HCT116 (cell line): ENCODE measurements around the gene MUC15. TPM values are rescaled to one million over a fixed set of nuclear protein-coding genes. Genes with fewer than 3 reads are reported as not detected.

Experiments used
- ATAC-seq: fragments of 200-7000 bp; cut with Tn5 transposase; 2 replicates; pipeline ENCODE4 v1.9.1; 2020; ENCODE audit warnings: mild to moderate bottlenecking, moderate library complexity
- BruUV-seq: library from RNA; stranded (reverse); fragments of 400-500 nt; replicated peaks from 2 replicates; lab custom pipeline; 2021; lab: Mats Ljungman, UMichigan
- CTCF ChIA-PET: fragments of 300-600 bp; sonication (Branson Sonifier 250); formaldehyde crosslinking; loops from one replicate; lab custom pipeline; 2021; ENCODE audit warnings: antibody characterized with exemption; lab: Charles Lee
- POLR2A ChIA-PET: fragments of 300-600, 350-600 bp; sonication (Branson Sonifier 250); formaldehyde crosslinking; loops from one replicate; lab custom pipeline; 2021; ENCODE audit warnings: antibody characterized with exemption; lab: Charles Lee
- RAD21 ChIA-PET, 2 experiments: fragments of 300-600 bp; sonication (Branson Sonifier 250); formaldehyde crosslinking; loops; one replicate each; lab custom pipeline; 2023; ENCODE audit warnings: low total read pairs in 2 of 2; ENCODE audit not compliant: uncharacterized antibody in 2 of 2, unreplicated experiment in 2 of 2, low non-redundant PET in 1 of 2; lab: Charles Lee
- DNase-seq: peaks from one replicate; pipeline ENCODE4 v3.0.0-alpha.2; 2010; ENCODE audit warnings: low read depth, low spot score
- H2AFZ ChIP-seq: fragments of 200-600 bp; shearing (Covaris generic), sonication (generic); 2 replicates; pipeline ENCODE4 v1.6.1; 2017; ENCODE audit warnings: low read depth, mixed run types, mixed read lengths, antibody characterized with exemption, low read length; ENCODE audit not compliant: poor library complexity, severe bottlenecking
- H3K27ac ChIP-seq: 2 replicates; pipeline ENCODE4 v1.5.1; 2012; ENCODE audit warnings: low read depth, low read length
- H3K27me3 ChIP-seq: fragments of 200-600 bp; sonication (generic); 2 replicates; pipeline ENCODE4 v1.6.1; 2016; ENCODE audit warnings: mixed run types, low read length, mixed read lengths; ENCODE audit not compliant: insufficient read depth
- H3K36me3 ChIP-seq, 2 experiments: fragments of 200-500 bp in 1 of 2; fragments of 200-600 bp in 1 of 2; sonication (Bioruptor generic) in 1 of 2; sonication (generic) in 1 of 2; 2 replicates each; pipeline versions ENCODE4 v1.5.1 to v1.6.1; 2014 to 2016; ENCODE audit warnings: low read length in 2 of 2, inconsistent platforms in 1 of 2, mixed read lengths in 1 of 2, mixed run types in 1 of 2; ENCODE audit not compliant: insufficient read depth in 2 of 2, control insufficient read depth in 1 of 2
- H3K4me1 ChIP-seq, 2 experiments: fragments of 200-600 bp in 1 of 2; sonication (generic) in 1 of 2; 2 replicates each; pipeline versions ENCODE4 v1.5.1 to v1.6.1; 2012 to 2017; ENCODE audit warnings: low read length in 2 of 2, inconsistent platforms in 1 of 2, mild to moderate bottlenecking in 1 of 2, mixed read lengths in 1 of 2, mixed run types in 1 of 2, moderate library complexity in 1 of 2; ENCODE audit not compliant: insufficient read depth in 2 of 2, control insufficient read depth in 1 of 2
- H3K4me2 ChIP-seq: fragments of 200-600 bp; sonication (generic); 2 replicates; pipeline ENCODE4 v1.6.1; 2017; ENCODE audit warnings: mixed run types, low read length, mixed read lengths
- H3K4me3 ChIP-seq, 2 experiments: fragments of 200-600 bp in 1 of 2; sonication (generic) in 1 of 2; replicated peaks in 1 of 2; 2 replicates each; pipeline ENCODE4 v1.5.1; 2011 to 2016; ENCODE audit warnings: low read length in 2 of 2, control low read depth in 1 of 2, low read depth in 1 of 2, mild to moderate bottlenecking in 1 of 2, mixed read lengths in 1 of 2, mixed run types in 1 of 2
- H3K79me2 ChIP-seq: fragments of 200-600 bp; sonication (generic); 2 replicates; pipeline ENCODE4 v1.6.1; 2017; ENCODE audit warnings: mild to moderate bottlenecking, mixed run types, low read length, moderate library complexity, mixed read lengths; ENCODE audit not compliant: insufficient read depth
- H3K9ac ChIP-seq: fragments of 200-600 bp; sonication (generic); 2 replicates; pipeline ENCODE4 v1.6.1; 2016; ENCODE audit warnings: low read length, mixed read lengths
- H3K9me2 ChIP-seq: fragments of 200-600 bp; sonication (generic), shearing (Covaris generic); 2 replicates; pipeline ENCODE4 v1.6.1; 2017; ENCODE audit warnings: mixed run types, mild to moderate bottlenecking, moderate library complexity; ENCODE audit not compliant: insufficient read depth
- H3K9me3 ChIP-seq, 2 experiments: fragments of 200-500 bp in 1 of 2; fragments of 200-600 bp in 1 of 2; sonication (Bioruptor generic) in 1 of 2; sonication (generic) in 1 of 2; 2 replicates each; pipeline ENCODE4 v1.6.1; 2014 to 2017; ENCODE audit warnings: low read length in 2 of 2, mixed read lengths in 2 of 2, inconsistent platforms in 1 of 2, low read depth in 1 of 2, mild to moderate bottlenecking in 1 of 2, mixed run types in 1 of 2, moderate library complexity in 1 of 2; ENCODE audit not compliant: control insufficient read depth in 1 of 2, insufficient read depth in 1 of 2
- H4K20me1 ChIP-seq: fragments of 200-600 bp; sonication (generic), shearing (Covaris generic); 2 replicates; pipeline ENCODE4 v1.6.1; 2017; ENCODE audit warnings: mixed run types, mild to moderate bottlenecking, moderate library complexity; ENCODE audit not compliant: insufficient read depth
- CEBPB ChIP-seq: IDR thresholded peaks from 2 replicates; pipeline ENCODE4 v1.6.1; 2012; ENCODE audit warnings: low read depth
- EGR1 ChIP-seq: IDR thresholded peaks from 2 replicates; pipeline ENCODE4 v1.6.1; 2012; ENCODE audit warnings: low read depth
- ELF1 ChIP-seq: IDR thresholded peaks from 2 replicates; pipeline ENCODE4 v1.6.1; 2012; ENCODE audit warnings: low read depth, borderline replicate concordance
- FOSL1 ChIP-seq: IDR thresholded peaks from 2 replicates; pipeline ENCODE4 v1.6.1; 2012; ENCODE audit warnings: low read depth
- JUND ChIP-seq: IDR thresholded peaks from 2 replicates; pipeline ENCODE4 v1.6.1; 2012
- POLR2A ChIP-seq: IDR thresholded peaks from 2 replicates; pipeline ENCODE4 v1.7.0; 2011; ENCODE audit warnings: borderline replicate concordance; ENCODE audit not compliant: insufficient read depth, insufficient read length; ENCODE audit errors: extremely low read depth
- SIN3A ChIP-seq: IDR thresholded peaks from 2 replicates; pipeline ENCODE4 v1.6.1; 2012; ENCODE audit warnings: low read depth
- SP1 ChIP-seq: IDR thresholded peaks from 2 replicates; pipeline ENCODE4 v1.6.1; 2012; ENCODE audit warnings: low read depth
- SRF ChIP-seq: IDR thresholded peaks from 2 replicates; pipeline ENCODE4 v1.6.1; 2012; ENCODE audit warnings: low read depth
- TCF7L2 ChIP-seq: IDR thresholded peaks from 2 replicates; pipeline ENCODE4 v1.7.0; 2011; ENCODE audit warnings: borderline replicate concordance, inconsistent platforms; ENCODE audit not compliant: insufficient read depth, insufficient read length; ENCODE audit errors: extremely low read depth
- ZFX ChIP-seq: fragments of 450-650 bp; IDR thresholded peaks from 2 replicates; pipeline ENCODE4 v1.6.1; 2017
- ZNF274 ChIP-seq: fragments of 200-500 bp; sonication (Bioruptor generic); IDR thresholded peaks from 2 replicates; pipeline ENCODE4 v1.6.1; 2014; ENCODE audit warnings: mild to moderate bottlenecking, low read depth, low read length, inconsistent platforms
- intact Hi-C: fragments of 100-400 bp; cut with micrococcal nuclease; formaldehyde crosslinking; loops from 2 replicates; pipeline ENCODE4 v1.10.0; 2022
- total RNA-seq: library from RNA; stranded (reverse); gene quantifications from one replicate; pipeline ENCODE4 v1.2.1, GENCODE V29; 2021; ENCODE audit not compliant: unreplicated experiment
- TF ChIP-seq, protein P1 (sequence below): IDR thresholded peaks from 2 replicates; pipeline ENCODE4 v1.6.1; 2012
- TF ChIP-seq, protein P2 (sequence below): IDR thresholded peaks from 2 replicates; pipeline ENCODE4 v1.6.1; 2012; ENCODE audit warnings: low read depth
- TF ChIP-seq, protein P3 (sequence below): IDR thresholded peaks from 2 replicates; pipeline ENCODE4 v1.6.1; 2011; ENCODE audit warnings: mild to moderate bottlenecking, low read length, moderate library complexity; ENCODE audit not compliant: insufficient replicate concordance; ENCODE audit errors: extremely low read depth

MUC15 gene
- total RNA-seq, 1 experiment from 2014 or later = not detected

DNA sequence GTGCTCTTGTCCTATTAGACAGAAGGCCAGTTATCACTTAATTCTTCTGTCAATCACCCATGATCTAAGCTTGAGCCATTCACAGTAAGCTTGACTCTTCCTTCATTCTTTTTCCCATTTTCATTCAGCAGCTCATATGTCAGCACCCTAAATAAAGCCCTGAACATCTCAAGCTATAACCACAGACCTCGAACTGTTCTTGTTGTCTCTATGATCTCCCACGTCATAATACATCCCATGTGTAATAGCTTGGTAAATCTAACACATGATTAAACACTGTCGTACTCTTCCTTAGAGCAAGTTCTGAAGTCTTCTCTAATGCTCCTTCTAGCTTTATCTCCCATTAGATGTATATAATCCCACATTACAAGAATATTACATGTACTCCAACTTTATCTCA is 14.4 kb downstream of the MUC15 start:
- H3K4me2 ChIP-seq = no peak overlapping the region
- H3K27me3 ChIP-seq = no peaks in the 10 kb centered on the region
- CTCF ChIA-PET = no interaction called here
- H4K20me1 ChIP-seq = no peaks in the 10 kb centered on the region; the same call in 1 of the 2 replicates
- H3K4me1 ChIP-seq = no peaks in the 10 kb centered on the region
- no peaks in the 10 kb centered on the region for H3K9me2 ChIP-seq
- H3K4me3 ChIP-seq = no peak overlapping the region
- RAD21 ChIA-PET = no interaction called here
- no TSS peak for BruUV-seq
- DNase-seq (no peak), ATAC-seq (no peak)
- H2AFZ ChIP-seq = no peak overlapping the region
- H3K36me3 ChIP-seq = no peaks in the 10 kb centered on the region; a peak in 1 of 4 replicates
- no peaks in the 10 kb centered on the region for H3K79me2 ChIP-seq
- H3K9ac ChIP-seq = no peak overlapping the region
- POLR2A ChIA-PET = no interaction called here
- no peak overlapping the region for H3K27ac ChIP-seq
- peaks cover 0 to 9% of the 10 kb centered on the region in 2 experiments; a peak in 1 of 4 replicates for H3K9me3 ChIP-seq
- TF ChIP-seq ZNF274 (no peak), FOSL1 (no peak), ZFX (no peak), SIN3A (no peak), EGR1 (no peak), POLR2A (no peak), SP1 (no peak), SRF (no peak), ELF1 (no peak), CEBPB (no peak), JUND (no peak), TCF7L2 (no peak)
- TF ChIP-seq, protein P1, sequence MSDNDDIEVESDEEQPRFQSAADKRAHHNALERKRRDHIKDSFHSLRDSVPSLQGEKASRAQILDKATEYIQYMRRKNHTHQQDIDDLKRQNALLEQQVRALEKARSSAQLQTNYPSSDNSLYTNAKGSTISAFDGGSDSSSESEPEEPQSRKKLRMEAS = no peak
- TF ChIP-seq, protein P2, sequence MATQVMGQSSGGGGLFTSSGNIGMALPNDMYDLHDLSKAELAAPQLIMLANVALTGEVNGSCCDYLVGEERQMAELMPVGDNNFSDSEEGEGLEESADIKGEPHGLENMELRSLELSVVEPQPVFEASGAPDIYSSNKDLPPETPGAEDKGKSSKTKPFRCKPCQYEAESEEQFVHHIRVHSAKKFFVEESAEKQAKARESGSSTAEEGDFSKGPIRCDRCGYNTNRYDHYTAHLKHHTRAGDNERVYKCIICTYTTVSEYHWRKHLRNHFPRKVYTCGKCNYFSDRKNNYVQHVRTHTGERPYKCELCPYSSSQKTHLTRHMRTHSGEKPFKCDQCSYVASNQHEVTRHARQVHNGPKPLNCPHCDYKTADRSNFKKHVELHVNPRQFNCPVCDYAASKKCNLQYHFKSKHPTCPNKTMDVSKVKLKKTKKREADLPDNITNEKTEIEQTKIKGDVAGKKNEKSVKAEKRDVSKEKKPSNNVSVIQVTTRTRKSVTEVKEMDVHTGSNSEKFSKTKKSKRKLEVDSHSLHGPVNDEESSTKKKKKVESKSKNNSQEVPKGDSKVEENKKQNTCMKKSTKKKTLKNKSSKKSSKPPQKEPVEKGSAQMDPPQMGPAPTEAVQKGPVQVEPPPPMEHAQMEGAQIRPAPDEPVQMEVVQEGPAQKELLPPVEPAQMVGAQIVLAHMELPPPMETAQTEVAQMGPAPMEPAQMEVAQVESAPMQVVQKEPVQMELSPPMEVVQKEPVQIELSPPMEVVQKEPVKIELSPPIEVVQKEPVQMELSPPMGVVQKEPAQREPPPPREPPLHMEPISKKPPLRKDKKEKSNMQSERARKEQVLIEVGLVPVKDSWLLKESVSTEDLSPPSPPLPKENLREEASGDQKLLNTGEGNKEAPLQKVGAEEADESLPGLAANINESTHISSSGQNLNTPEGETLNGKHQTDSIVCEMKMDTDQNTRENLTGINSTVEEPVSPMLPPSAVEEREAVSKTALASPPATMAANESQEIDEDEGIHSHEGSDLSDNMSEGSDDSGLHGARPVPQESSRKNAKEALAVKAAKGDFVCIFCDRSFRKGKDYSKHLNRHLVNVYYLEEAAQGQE = no peak
- TF ChIP-seq, protein P3, sequence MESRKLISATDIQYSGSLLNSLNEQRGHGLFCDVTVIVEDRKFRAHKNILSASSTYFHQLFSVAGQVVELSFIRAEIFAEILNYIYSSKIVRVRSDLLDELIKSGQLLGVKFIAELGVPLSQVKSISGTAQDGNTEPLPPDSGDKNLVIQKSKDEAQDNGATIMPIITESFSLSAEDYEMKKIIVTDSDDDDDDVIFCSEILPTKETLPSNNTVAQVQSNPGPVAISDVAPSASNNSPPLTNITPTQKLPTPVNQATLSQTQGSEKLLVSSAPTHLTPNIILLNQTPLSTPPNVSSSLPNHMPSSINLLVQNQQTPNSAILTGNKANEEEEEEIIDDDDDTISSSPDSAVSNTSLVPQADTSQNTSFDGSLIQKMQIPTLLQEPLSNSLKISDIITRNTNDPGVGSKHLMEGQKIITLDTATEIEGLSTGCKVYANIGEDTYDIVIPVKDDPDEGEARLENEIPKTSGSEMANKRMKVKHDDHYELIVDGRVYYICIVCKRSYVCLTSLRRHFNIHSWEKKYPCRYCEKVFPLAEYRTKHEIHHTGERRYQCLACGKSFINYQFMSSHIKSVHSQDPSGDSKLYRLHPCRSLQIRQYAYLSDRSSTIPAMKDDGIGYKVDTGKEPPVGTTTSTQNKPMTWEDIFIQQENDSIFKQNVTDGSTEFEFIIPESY = no peak
- TF ChIP-seq, all 23 proteins: peak for 0
- intact Hi-C loops = no loop called here
